ENCODE results near the gene ITGAL.

The ITGAL gene

DNA sequence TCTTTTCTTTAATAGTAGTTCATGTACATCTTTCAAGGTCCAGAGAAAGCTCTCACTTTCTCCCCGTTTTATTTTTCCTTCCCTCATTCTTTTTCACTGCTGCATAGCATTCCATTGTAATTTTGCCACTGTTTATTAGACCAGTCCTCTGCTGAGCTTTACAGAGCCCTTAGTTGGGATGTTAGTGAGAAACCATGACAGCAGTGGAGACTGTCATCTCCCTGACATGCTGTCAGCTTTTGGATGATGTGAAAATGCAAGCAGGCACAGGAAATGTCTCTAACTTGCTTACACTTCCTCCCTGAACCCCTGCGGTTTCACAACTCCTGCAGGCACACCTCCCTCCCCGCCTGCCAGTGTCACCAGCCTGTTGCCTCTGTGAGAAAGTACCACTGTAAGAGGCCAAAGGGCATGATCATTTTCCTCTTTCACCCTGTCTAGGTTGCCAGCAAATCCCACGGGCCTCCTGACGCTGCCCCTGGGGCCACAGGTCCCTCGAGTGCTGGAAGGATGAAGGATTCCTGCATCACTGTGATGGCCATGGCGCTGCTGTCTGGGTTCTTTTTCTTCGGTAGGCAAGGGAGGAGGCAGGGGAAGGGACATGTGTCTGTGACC is at the start of gene ITGAL:
TSS of gene ITGAL (plus strand) at position 415 of the 615 bp plus-strand sequence. CDS start at position 511, 96 bp downstream.
- peak within 1 kb of the TSS; percentile 53 to 62 for H3K4me3 ChIP-seq (ENCODE audit: low read depth in 1 of 2, low read length in 2 of 2)
- no peaks in the 10 kb centered on the region for H3K27me3 ChIP-seq (ENCODE audit: control insufficient read depth in 1 of 2, insufficient read depth in 2 of 2, low read length in 2 of 2)
- H3K9ac ChIP-seq (ENCODE audit: low read depth in 1 of 2, low read length in 2 of 2), result peak within 1 kb of the TSS; percentile 36 to 38
- no peaks in the 10 kb centered on the region for H3K36me3 ChIP-seq (ENCODE audit: control insufficient read depth in 1 of 2, insufficient read depth in 2 of 2, low read length in 2 of 2)
- H3K27ac ChIP-seq (ENCODE audit: low read depth, low read length), result peak within 1 kb of the TSS; percentile 52
- peaks cover 0 to 4% of the 10 kb centered on the region in 2 donors for H3K4me1 ChIP-seq (ENCODE audit: control insufficient read depth in 1 of 2, insufficient read depth in 2 of 2, low read length in 2 of 2)
- no peaks in the 10 kb centered on the region for H3K9me3 ChIP-seq (ENCODE audit: control insufficient read depth in 1 of 2, low read length in 2 of 2)

DNA sequence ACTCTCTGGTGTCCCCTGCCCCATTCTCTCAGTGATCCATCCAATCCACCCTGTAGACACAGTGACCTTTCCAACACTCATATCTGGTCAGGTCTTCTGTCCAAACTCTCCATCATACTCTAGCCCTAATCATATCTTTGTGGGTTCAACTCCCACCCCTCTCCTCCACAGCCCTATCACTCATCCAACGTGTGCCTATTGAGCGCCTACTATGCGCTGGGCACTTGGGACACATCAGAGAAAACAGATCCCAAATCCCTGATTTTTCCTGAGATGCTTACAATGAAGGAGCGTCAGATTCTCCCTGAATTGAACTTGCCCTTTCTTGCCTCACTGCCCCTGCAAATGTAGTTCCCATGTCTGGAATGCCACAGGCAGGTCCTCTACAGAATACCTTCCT is 44.5 kb upstream of the ITGAL start:
- peaks cover 16 to 18% of the 10 kb centered on the region in 2 donors for H3K4me1 ChIP-seq (ENCODE audit: control insufficient read depth in 1 of 2, insufficient read depth in 2 of 2, low read length in 2 of 2)
- H3K36me3 ChIP-seq (ENCODE audit: control insufficient read depth in 1 of 2, insufficient read depth in 2 of 2, low read length in 2 of 2), result peaks cover 13 to 34% of the 10 kb centered on the region in 2 donors
- H3K4me3 ChIP-seq (ENCODE audit: low read depth in 1 of 2, low read length in 2 of 2), result no peak overlapping the region
- H3K27me3 ChIP-seq (ENCODE audit: control insufficient read depth in 1 of 2, insufficient read depth in 2 of 2, low read length in 2 of 2), result no peaks in the 10 kb centered on the region
- no peaks in the 10 kb centered on the region for H3K9me3 ChIP-seq (ENCODE audit: control insufficient read depth in 1 of 2, low read length in 2 of 2)
- H3K9ac ChIP-seq (ENCODE audit: low read depth in 1 of 2, low read length in 2 of 2), result no peak overlapping the region
- H3K27ac ChIP-seq (ENCODE audit: low read depth, low read length), result no peak overlapping the region

- peak overlapping the region; percentile 81 to 85 for H3K9ac ChIP-seq (ENCODE audit: low read depth in 1 of 2, low read length in 2 of 2)
- H3K27me3 ChIP-seq (ENCODE audit: control insufficient read depth in 1 of 2, insufficient read depth in 2 of 2, low read length in 2 of 2), result no peaks in the 10 kb centered on the region
- H3K27ac ChIP-seq (ENCODE audit: low read depth, low read length), result no peak overlapping the region
- no peaks in the 10 kb centered on the region for H3K9me3 ChIP-seq (ENCODE audit: control insufficient read depth in 1 of 2, low read length in 2 of 2)
- H3K36me3 ChIP-seq (ENCODE audit: control insufficient read depth in 1 of 2, insufficient read depth in 2 of 2, low read length in 2 of 2), result peaks cover 4 to 23% of the 10 kb centered on the region in 2 donors
- peaks cover 16 to 18% of the 10 kb centered on the region in 2 donors for H3K4me1 ChIP-seq (ENCODE audit: control insufficient read depth in 1 of 2, insufficient read depth in 2 of 2, low read length in 2 of 2)
- H3K4me3 ChIP-seq (ENCODE audit: low read depth in 1 of 2, low read length in 2 of 2), result peak overlapping the region; percentile 86 to 90
Observed at GRCh38 chr16:30429418-30429677, 43.2 kb upstream of the ITGAL start.

DNA sequence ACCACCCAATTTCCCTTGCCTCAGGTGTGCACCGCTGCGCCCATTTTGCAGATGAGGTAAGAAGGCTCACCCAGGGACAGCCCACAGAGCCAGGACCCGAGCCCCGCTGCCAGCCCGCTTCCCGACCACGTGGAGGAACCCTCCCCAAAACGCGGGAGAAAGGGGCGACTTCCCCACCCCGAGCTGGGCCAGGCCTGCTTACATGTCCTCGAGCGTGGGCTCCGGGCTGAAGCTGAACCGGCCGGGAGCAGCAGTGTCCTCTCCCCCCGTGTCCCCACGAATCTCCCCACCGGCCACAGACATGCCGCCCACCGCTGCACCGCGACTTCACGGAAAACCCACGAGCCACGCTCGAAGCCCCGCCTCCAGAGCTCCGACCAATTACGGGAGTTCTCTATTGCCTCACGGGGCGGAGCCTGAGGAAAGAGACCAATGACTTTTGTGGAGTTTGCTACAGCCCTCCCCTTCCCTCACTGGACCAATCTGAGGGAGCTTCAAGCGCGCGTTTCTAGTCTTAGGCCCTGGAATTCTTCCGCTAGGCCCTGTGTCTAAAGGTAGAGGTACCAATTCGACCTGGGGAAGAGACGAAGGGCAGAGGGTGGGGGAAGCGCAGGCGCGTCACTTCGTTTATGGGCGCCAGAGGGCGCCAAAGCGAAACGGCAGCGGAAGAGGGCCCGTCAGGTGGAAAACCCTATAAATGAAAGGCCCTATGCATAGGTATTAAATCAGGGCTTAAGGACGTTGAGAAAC is 42.7 kb upstream of the ITGAL start, which contains the start of gene DCTPP1:
TSS of gene DCTPP1 (minus strand) at position 353 of the 750 bp plus-strand sequence. CDS start at position 303, 50 bp downstream.
- no peaks in the 10 kb centered on the region for H3K27me3 ChIP-seq (ENCODE audit: control insufficient read depth in 1 of 2, insufficient read depth in 2 of 2, low read length in 2 of 2)
- H3K4me3 ChIP-seq (ENCODE audit: low read depth in 1 of 2, low read length in 2 of 2), result peak within 1 kb of the TSS; percentile 86 to 90
- H3K27ac ChIP-seq (ENCODE audit: low read depth, low read length), result peak within 1 kb of the TSS; percentile 43
- peak within 1 kb of the TSS; percentile 81 to 85 for H3K9ac ChIP-seq (ENCODE audit: low read depth in 1 of 2, low read length in 2 of 2)
- no peaks in the 10 kb centered on the region for H3K9me3 ChIP-seq (ENCODE audit: control insufficient read depth in 1 of 2, low read length in 2 of 2)
- H3K36me3 ChIP-seq (ENCODE audit: control insufficient read depth in 1 of 2, insufficient read depth in 2 of 2, low read length in 2 of 2), result peaks cover 0 to 18% of the 10 kb centered on the region in 2 donors
- peaks cover 16 to 18% of the 10 kb centered on the region in 2 donors for H3K4me1 ChIP-seq (ENCODE audit: control insufficient read depth in 1 of 2, insufficient read depth in 2 of 2, low read length in 2 of 2)

GRCh38 chr16:30430428-30430970 is 42.0 kb upstream of the ITGAL start:
- Histone ChIP-seq H3K9ac (ENCODE audit: low read depth in 1 of 2, low read length in 2 of 2) (peak overlapping the region; percentile 70 to 85), H3K4me1 (ENCODE audit: control insufficient read depth in 1 of 2, insufficient read depth in 2 of 2, low read length in 2 of 2) (peaks cover 16 to 18% of the 10 kb centered on the region in 2 donors), H3K9me3 (ENCODE audit: control insufficient read depth in 1 of 2, low read length in 2 of 2) (no peaks in the 10 kb centered on the region), H3K27ac (ENCODE audit: low read depth, low read length) (no peak overlapping the region), H3K36me3 (ENCODE audit: control insufficient read depth in 1 of 2, insufficient read depth in 2 of 2, low read length in 2 of 2) (peaks cover 0 to 15% of the 10 kb centered on the region in 2 donors), H3K27me3 (ENCODE audit: control insufficient read depth in 1 of 2, insufficient read depth in 2 of 2, low read length in 2 of 2) (no peaks in the 10 kb centered on the region), H3K4me3 (ENCODE audit: low read depth in 1 of 2, low read length in 2 of 2) (peak overlapping the region; percentile 86 to 90)

DNA sequence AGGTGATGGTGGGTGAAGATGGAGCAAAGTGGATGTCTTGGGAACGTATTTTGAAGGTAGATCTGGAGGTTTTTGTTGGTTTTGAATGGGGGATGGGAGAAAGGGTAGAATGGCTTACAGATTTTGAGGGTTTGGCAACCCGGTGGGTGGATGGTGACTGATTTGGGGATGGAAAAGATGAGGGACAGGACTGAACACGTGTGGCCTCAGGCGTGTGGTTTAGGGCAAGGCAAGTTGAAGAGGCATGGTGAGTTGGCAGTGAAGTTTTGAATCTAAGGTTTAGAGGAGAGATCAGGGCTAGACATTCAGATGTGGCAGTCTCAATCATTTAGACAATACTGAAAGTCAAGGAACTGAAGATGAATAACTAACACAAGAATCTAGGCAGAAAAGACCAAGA is 37.7 kb upstream of the ITGAL start:
- H3K4me1 ChIP-seq (ENCODE audit: control insufficient read depth in 1 of 2, insufficient read depth in 2 of 2, low read length in 2 of 2), result peaks cover 7% of the 10 kb centered on the region in 2 donors
- no peaks in the 10 kb centered on the region for H3K9me3 ChIP-seq (ENCODE audit: control insufficient read depth in 1 of 2, low read length in 2 of 2)

GRCh38 chr16:30437511-30438046 is 35.0 kb upstream of the ITGAL start:
- Histone ChIP-seq H3K9ac (ENCODE audit: low read depth in 1 of 2, low read length in 2 of 2) (no peak overlapping the region), H3K4me1 (ENCODE audit: control insufficient read depth in 1 of 2, insufficient read depth in 2 of 2, low read length in 2 of 2) (no peaks in the 10 kb centered on the region), H3K9me3 (ENCODE audit: control insufficient read depth in 1 of 2, low read length in 2 of 2) (no peaks in the 10 kb centered on the region), H3K27ac (ENCODE audit: low read depth, low read length) (no peak overlapping the region), H3K27me3 (ENCODE audit: control insufficient read depth in 1 of 2, insufficient read depth in 2 of 2, low read length in 2 of 2) (no peaks in the 10 kb centered on the region), H3K4me3 (ENCODE audit: low read depth in 1 of 2, low read length in 2 of 2) (no peak overlapping the region), H3K36me3 (ENCODE audit: control insufficient read depth in 1 of 2, insufficient read depth in 2 of 2, low read length in 2 of 2) (no peaks in the 10 kb centered on the region)

More for the DNA sequence above, 37.7 kb upstream of the ITGAL start:
- Histone ChIP-seq H3K4me3 (ENCODE audit: low read depth in 1 of 2, low read length in 2 of 2) (no peak overlapping the region), H3K36me3 (ENCODE audit: control insufficient read depth in 1 of 2, insufficient read depth in 2 of 2, low read length in 2 of 2) (no peaks in the 10 kb centered on the region), H3K9ac (ENCODE audit: low read depth in 1 of 2, low read length in 2 of 2) (no peak overlapping the region), H3K27ac (ENCODE audit: low read depth, low read length) (no peak overlapping the region), H3K27me3 (ENCODE audit: control insufficient read depth in 1 of 2, insufficient read depth in 2 of 2, low read length in 2 of 2) (no peaks in the 10 kb centered on the region)

GRCh38 chr16:30438835-30439234 is 33.7 kb upstream of the ITGAL start:
- Histone ChIP-seq H3K9me3 (ENCODE audit: control insufficient read depth in 1 of 2, low read length in 2 of 2) (no peaks in the 10 kb centered on the region), H3K4me3 (ENCODE audit: low read depth in 1 of 2, low read length in 2 of 2) (no peak overlapping the region), H3K27ac (ENCODE audit: low read depth, low read length) (no peak overlapping the region), H3K4me1 (ENCODE audit: control insufficient read depth in 1 of 2, insufficient read depth in 2 of 2, low read length in 2 of 2) (peaks cover 0 to 7% of the 10 kb centered on the region in 2 donors), H3K27me3 (ENCODE audit: control insufficient read depth in 1 of 2, insufficient read depth in 2 of 2, low read length in 2 of 2) (no peaks in the 10 kb centered on the region), H3K9ac (ENCODE audit: low read depth in 1 of 2, low read length in 2 of 2) (no peak overlapping the region), H3K36me3 (ENCODE audit: control insufficient read depth in 1 of 2, insufficient read depth in 2 of 2, low read length in 2 of 2) (no peaks in the 10 kb centered on the region)

GRCh38 chr16:30439720-30440348 is 32.7 kb upstream of the ITGAL start:
- no peak overlapping the region for H3K4me3 ChIP-seq (ENCODE audit: low read depth in 1 of 2, low read length in 2 of 2)

More at GRCh38 chr16:30439720-30440348, 32.7 kb upstream of the ITGAL start:
- no peak overlapping the region for H3K9ac ChIP-seq (ENCODE audit: low read depth in 1 of 2, low read length in 2 of 2)
- no peaks in the 10 kb centered on the region for H3K9me3 ChIP-seq (ENCODE audit: control insufficient read depth in 1 of 2, low read length in 2 of 2)
- H3K27me3 ChIP-seq (ENCODE audit: control insufficient read depth in 1 of 2, insufficient read depth in 2 of 2, low read length in 2 of 2), result no peaks in the 10 kb centered on the region
- H3K27ac ChIP-seq (ENCODE audit: low read depth, low read length), result no peak overlapping the region
- H3K36me3 ChIP-seq (ENCODE audit: control insufficient read depth in 1 of 2, insufficient read depth in 2 of 2, low read length in 2 of 2), result peaks cover 0 to 4% of the 10 kb centered on the region in 2 donors
- H3K4me1 ChIP-seq (ENCODE audit: control insufficient read depth in 1 of 2, insufficient read depth in 2 of 2, low read length in 2 of 2), result peaks cover 10 to 16% of the 10 kb centered on the region in 2 donors

All from duodenal mucosa (tissue), 2 donors.